K562 (cell line): ENCODE measurements around the gene CLSTN2. TPM values are rescaled to one million over a fixed set of nuclear protein-coding genes. Genes with fewer than 3 reads are reported as not detected.
A peak's percentile ranks its signal among the peaks of the same experiment; 100 is the strongest.

ENCODE experiments used
- ATAC-seq: fragments of 200-7000 bp; cut with Tn5 transposase; 3 replicates; pipeline ENCODE4 v1.9.1; 2020; ENCODE audit warnings: moderate library complexity
- BruUV-seq: library from RNA; stranded (reverse); fragments of 400-500 nt; replicated peaks from 2 replicates; lab custom pipeline; 2021; lab: Mats Ljungman, UMichigan
- CTCF ChIA-PET: fragments of 300-600 bp; formaldehyde crosslinking; extraction: SDS; loops from one replicate; lab custom pipeline; 2021; ENCODE audit warnings: low intra/inter-chr PET ratio; lab: Yijun Ruan, JAX
- POLR2A ChIA-PET: fragments of 300-600, 350-650 bp; sonication (Branson Sonifier 250); formaldehyde crosslinking; extraction: SDS; loops from one replicate; lab custom pipeline; 2021; ENCODE audit warnings: antibody characterized with exemption, inconsistent platforms; lab: Yijun Ruan, JAX
- DNase-seq, 4 experiments: peaks; one replicate each; pipeline versions ENCODE4 v3.0.0 to v3.0.0-alpha.2; 2011 to 2018; ENCODE audit warnings: low spot score in 3 of 4, mixed read lengths in 3 of 4; ENCODE audit errors: extremely low read depth in 1 of 4
- FAIRE-seq: peaks from 2 replicates; lab custom pipeline; 2011; peaks lifted over from hg19 to GRCh38; lab: Jason Lieb, UNC
- H2AFZ ChIP-seq: 2 replicates; pipeline ENCODE4 v1.6.0; 2011; ENCODE audit warnings: low read depth, low read length, control low read depth, inconsistent platforms
- H3K27ac ChIP-seq: fragments of 200-600 bp; 3 replicates; pipeline ENCODE4 v1.8.0; 2011; ENCODE audit warnings: low read depth, mild to moderate bottlenecking, control low read depth, inconsistent platforms, low read length, moderate library complexity, mixed read lengths; ENCODE audit errors: extremely low read depth
- H3K27me3 ChIP-seq, 2 experiments: fragments of 300-600 bp in 1 of 2; 2 replicates in 1 of 2; 3 replicates in 1 of 2; pipeline versions ENCODE4 v1.6.0 to v1.8.0; 2011; ENCODE audit warnings: inconsistent platforms in 2 of 2, low read length in 2 of 2, mild to moderate bottlenecking in 1 of 2, mixed read lengths in 1 of 2, moderate library complexity in 1 of 2; ENCODE audit not compliant: control insufficient read depth in 2 of 2, insufficient read depth in 2 of 2
- H3K36me3 ChIP-seq: fragments of 300-600 bp; 3 replicates; pipeline ENCODE4 v1.8.0; 2011; ENCODE audit warnings: mild to moderate bottlenecking, low read length, inconsistent platforms; ENCODE audit not compliant: control insufficient read depth, insufficient read depth
- H3K4me1 ChIP-seq, 2 experiments: fragments of 200-600 bp in 1 of 2; replicated peaks in 1 of 2; 2 replicates in 1 of 2; 3 replicates in 1 of 2; pipeline versions ENCODE4 v1.5.1 to v1.8.0; 2011; ENCODE audit warnings: inconsistent platforms in 2 of 2, low read length in 2 of 2, mild to moderate bottlenecking in 1 of 2, mixed read lengths in 1 of 2, moderate library complexity in 1 of 2; ENCODE audit not compliant: control insufficient read depth in 2 of 2, insufficient read depth in 2 of 2
- H3K4me2 ChIP-seq: 2 replicates; pipeline ENCODE4 v1.6.1; 2011; ENCODE audit warnings: low read length, control low read depth, inconsistent platforms, mixed read lengths; ENCODE audit not compliant: insufficient read depth
- H3K4me3 ChIP-seq: fragments of 200-600 bp; sonication (generic), shearing (Covaris generic); 2 replicates; pipeline ENCODE4 v1.5.1; 2016; ENCODE audit warnings: control low read depth, inconsistent platforms
- H3K79me2 ChIP-seq: fragments of 200-600 bp; 3 replicates; pipeline ENCODE4 v1.8.0; 2011; ENCODE audit warnings: low read length, inconsistent platforms; ENCODE audit not compliant: control insufficient read depth, insufficient read depth
- H3K9ac ChIP-seq, 2 experiments: 2 replicates each; pipeline versions ENCODE4 v1.6.0 to v1.6.1; 2011; ENCODE audit warnings: low read depth in 2 of 2, low read length in 2 of 2, control low read depth in 1 of 2, inconsistent platforms in 1 of 2, mild to moderate bottlenecking in 1 of 2, mixed read lengths in 1 of 2; ENCODE audit not compliant: insufficient read depth in 1 of 2
- H3K9me1 ChIP-seq: one replicate; pipeline ENCODE4 v1.6.0; 2011; ENCODE audit warnings: inconsistent platforms, mild to moderate bottlenecking, low read length, moderate library complexity; ENCODE audit not compliant: control insufficient read depth, insufficient read depth
- H3K9me3 ChIP-seq: replicated peaks from 2 replicates; pipeline ENCODE4 v1.5.1; 2011; ENCODE audit warnings: low read depth, low read length, inconsistent platforms; ENCODE audit not compliant: control insufficient read depth, insufficient read depth
- H4K20me1 ChIP-seq: replicated peaks from 2 replicates; pipeline ENCODE4 v1.6.1; 2011; ENCODE audit warnings: low read length, inconsistent platforms, mixed read lengths; ENCODE audit not compliant: control insufficient read depth, insufficient read depth
- DACH1 ChIP-seq: fragments of 450-650 bp; IDR thresholded peaks from 2 replicates; pipeline ENCODE4 v1.6.1; 2018; ENCODE audit not compliant: partially characterized antibody
- DDX20 ChIP-seq: fragments of 450-650 bp; IDR thresholded peaks from 2 replicates; pipeline ENCODE4 v1.6.1; 2016; ENCODE audit warnings: missing genetic modification characterization, low read depth, mild to moderate bottlenecking, missing compliant biosample characterization, moderate library complexity
- FOXK2 ChIP-seq, 2 experiments: fragments of 450-650 bp; IDR thresholded peaks in 1 of 2; conservative IDR thresholded peaks in 1 of 2; 2 replicates each; pipeline ENCODE4 v1.6.1; 2016; ENCODE audit warnings: low read depth in 2 of 2, mild to moderate bottlenecking in 1 of 2
- HDAC2 ChIP-seq: fragments of 450-650 bp; IDR thresholded peaks from 2 replicates; pipeline ENCODE4 v1.6.1; 2016; ENCODE audit warnings: mild to moderate bottlenecking
- HDAC8 ChIP-seq: fragments of 450-650 bp; IDR thresholded peaks from 2 replicates; pipeline ENCODE4 v1.6.1; 2016; ENCODE audit warnings: mild to moderate bottlenecking, missing genetic modification characterization, moderate library complexity, missing compliant biosample characterization
- HDGF ChIP-seq: fragments of 450-650 bp; IDR thresholded peaks from 2 replicates; pipeline ENCODE4 v1.6.1; 2016
- MAFK ChIP-seq: IDR thresholded peaks from 2 replicates; pipeline ENCODE4 v1.6.1; 2011; ENCODE audit warnings: low read length, improper control_type of control experiment
- MYC ChIP-seq, 2 experiments: fragments of 250-450 bp in 1 of 2; sonication (Bioruptor Pico) in 1 of 2; IDR thresholded peaks; 2 replicates each; pipeline versions ENCODE4 v1.5.1 to v1.6.1; 2012 to 2021; ENCODE audit warnings: low read depth in 2 of 2, borderline replicate concordance in 1 of 2, improper control_type of control experiment in 1 of 2, low read length in 1 of 2, mild to moderate bottlenecking in 1 of 2, moderate library complexity in 1 of 2
- NFE2 ChIP-seq: IDR thresholded peaks from 2 replicates; pipeline ENCODE4 v1.6.1; 2014; ENCODE audit warnings: antibody characterized with exemption, low read depth
- RAD21 ChIP-seq, 2 experiments: fragments of 250-450 bp in 1 of 2; fragments of 450-650 bp in 1 of 2; sonication (Bioruptor Pico) in 1 of 2; formaldehyde crosslinking in 1 of 2; IDR thresholded peaks in 1 of 2; conservative IDR thresholded peaks in 1 of 2; 2 replicates each; pipeline versions ENCODE4 v1.4.0 to v1.8.0; 2020 to 2022; ENCODE audit warnings: mild to moderate bottlenecking in 2 of 2, moderate library complexity in 1 of 2
- SMAD3 ChIP-seq: fragments of 450-650 bp; formaldehyde crosslinking; conservative IDR thresholded peaks from 2 replicates; pipeline ENCODE4 v1.4.0; 2020; ENCODE audit warnings: mild to moderate bottlenecking
- TGIF2 ChIP-seq: sonication (generic); formaldehyde crosslinking; IDR thresholded peaks from 2 replicates; pipeline ENCODE4 v1.8.1; 2022; ENCODE audit warnings: mild to moderate bottlenecking, missing genetic modification reagents, moderate library complexity
- ZFP36 ChIP-seq: fragments of 150-350 bp; IDR thresholded peaks from 2 replicates; pipeline ENCODE4 v1.6.1; 2018; ENCODE audit warnings: low read length, low read depth; ENCODE audit not compliant: partially characterized antibody
- ZKSCAN8 ChIP-seq: fragments of 200-800 bp; sonication (Bioruptor generic); IDR thresholded peaks from 2 replicates; pipeline ENCODE4 v1.6.1; 2016; ENCODE audit warnings: missing genetic modification characterization, missing compliant biosample characterization
- ZNF140 ChIP-seq: fragments of 250-450 bp; sonication (Bioruptor Pico); IDR thresholded peaks from 2 replicates; pipeline ENCODE4 v1.8.0; 2021; ENCODE audit warnings: moderate library complexity, mild to moderate bottlenecking, inconsistent platforms
- WGBS: fragments of 100-300 bp; shearing (Covaris generic); methylation state at CpG from one replicate; pipeline ENCODE4 v1.1.6; 2016; ENCODE audit warnings: low coverage, mixed read lengths; ENCODE audit not compliant: insufficient coverage; ENCODE audit errors: missing lambda C conversion rate; 5-methylcytosine and 5-hydroxymethylcytosine counted together
- in situ Hi-C: fragments of 300-500 bp; cut with MboI; formaldehyde crosslinking; loops from 4 replicates; pipeline ENCODE4 v1.15.0; 2018; ENCODE audit warnings: inconsistent platforms, mixed read lengths
- intact Hi-C: fragments of 100-400 bp; cut with micrococcal nuclease; formaldehyde crosslinking; loops from 2 replicates; pipeline ENCODE4 v1.14.2; 2022
- polyA plus RNA-seq, 8 experiments: library from polyadenylated mRNA; depleted of rRNA in 4 of 8; stranded (reverse) in 5 of 8; unstranded in 3 of 8; fragments of >200 nt; fragmentation: Nextera tagmentation in 2 of 8; fragmentation: Illumina TruSeq in 1 of 8; extraction: Ambion mirVana in 2 of 8; extraction: Trizol in 1 of 8; gene quantifications; 2 replicates each; pipeline versions ENCODE4 v1.2.1 to v1.2.3, GENCODE V29; 2011 to 2014; ENCODE audit warnings: inconsistent platforms in 1 of 8, missing spikeins in 1 of 8
- total RNA-seq, 7 experiments: library from RNA; depleted of rRNA in 6 of 7; stranded (reverse); fragments of >200 nt in 6 of 7; fragmentation: Illumina TruSeq in 2 of 7; extraction: Trizol in 2 of 7; gene quantifications; 2 replicates each; pipeline versions ENCODE4 v1.2.1 to v1.2.3, GENCODE V29; 2011 to 2021; ENCODE audit warnings: low replicate concordance in 1 of 7

Gene CLSTN2
- total and polyA plus RNA-seq, 9 of the 15 experiments (the other 6 are each of a cell fraction or from before 2014, with no cell fraction given) = 0.02 to 0.04 (median 0.04) TPM; not detected in 6

- H4K20me1 ChIP-seq = no peaks in the 10 kb centered on the region
- ATAC-seq = no peak
- no peak overlapping the region for H3K9ac ChIP-seq
- ChIA-PET CTCF (no interaction called here), POLR2A (no interaction called here)
- no peaks in the 10 kb centered on the region for H3K4me1 ChIP-seq
- no peak overlapping the region for H3K4me2 ChIP-seq
- H3K9me1 ChIP-seq = no peaks in the 10 kb centered on the region
- in situ Hi-C loops = no loop called here
- H3K36me3 ChIP-seq = no peaks in the 10 kb centered on the region
- no peak overlapping the region for H2AFZ ChIP-seq
- TF ChIP-seq MYC (IDR thresholded peaks at IDR 0.05; ENCODE audit: low read depth, low read length) = no peak
- no peak for TF ChIP-seq MYC (CRISPR knock-in tag; IDR thresholded peaks at IDR 0.05; ENCODE audit: borderline replicate concordance, low read depth)
- peak in 1 of 2 experiments; percentile 32; a peak in 1 of 4 replicates for TF ChIP-seq RAD21 (CRISPR knock-in tag; conservative IDR thresholded peaks at IDR 0.05 in 1 of 2, IDR thresholded peaks at IDR 0.05 in 1 of 2)
- no peak for TF ChIP-seq HDAC8 (tag)
- no peak overlapping the region for H3K27ac ChIP-seq
- WGBS = 5% methylated on average over 1 of the region's 1 CpG
- no peak overlapping the region for H3K4me3 ChIP-seq
- intact Hi-C loops = no loop called here
- no peak for FAIRE-seq
- no TSS peak for BruUV-seq
- H3K9me3 ChIP-seq = no peaks in the 10 kb centered on the region
- H3K27me3 ChIP-seq = no peaks in the 10 kb centered on the region
- H3K79me2 ChIP-seq = no peaks in the 10 kb centered on the region
- DNase-seq = no peak
Observed at GRCh38 chr3:140377644-140378043, 442.7 kb downstream of the CLSTN2 start.

- CTCF ChIA-PET = no interaction called here
- H3K4me3 ChIP-seq = no peak overlapping the region
- H3K27me3 ChIP-seq = no peaks in the 10 kb centered on the region
- in situ Hi-C loops (no loop called here), intact Hi-C loops (no loop called here)
- POLR2A ChIA-PET = interaction anchor here (0.6 to 1.2 kb wide), 2 partner anchors 10 to 344 kb away, joined by 3 to 5 read pairs; no protein-coding TSS in a partner anchor
- H3K9ac ChIP-seq = no peak overlapping the region
- 0% methylated on average over 3 of the region's 3 CpGs for WGBS
- H4K20me1 ChIP-seq = no peaks in the 10 kb centered on the region
- no peaks in the 10 kb centered on the region for H3K4me1 ChIP-seq
- no peaks in the 10 kb centered on the region for H3K9me1 ChIP-seq
- no peak for ATAC-seq
- no peak for DNase-seq
- H3K36me3 ChIP-seq = no peaks in the 10 kb centered on the region
- H3K4me2 ChIP-seq = no peak overlapping the region
- FAIRE-seq = no peak
- H3K9me3 ChIP-seq = no peaks in the 10 kb centered on the region
- H3K27ac ChIP-seq = no peak overlapping the region
- H3K79me2 ChIP-seq = no peaks in the 10 kb centered on the region
- no peak overlapping the region for H2AFZ ChIP-seq
- no TSS peak for BruUV-seq
- TF ChIP-seq DDX20 = no peak
- no peak for TF ChIP-seq ZNF140
- no peak for TF ChIP-seq NFE2
- TF ChIP-seq TGIF2 (CRISPR knock-in tag) = no peak
- TF ChIP-seq ZFP36 = no peak
- no peak for TF ChIP-seq MAFK
- no peak for TF ChIP-seq FOXK2 (conservative IDR thresholded peaks at IDR 0.05 in 1 of 2, IDR thresholded peaks at IDR 0.05 in 1 of 2; ENCODE audit: low read depth in 2 of 2)
- TF ChIP-seq ZKSCAN8 = no peak
- TF ChIP-seq SMAD3 (CRISPR knock-in tag) = no peak
- no peak for TF ChIP-seq HDGF
- TF ChIP-seq HDAC2 = no peak
- TF ChIP-seq DACH1 = no peak
Observed at GRCh38 chr3:140378571-140379340, 443.8 kb downstream of the CLSTN2 start.
